ENCODE results near the gene ARHGAP26.

GRCh38 chr5:142745268-142745667, 24.9 kb upstream of the ARHGAP26 start:
- TF ChIP-seq POLR2AphosphoS5 (IDR thresholded peaks at IDR 0.05; ENCODE audit: low read depth, low read length) (no peak), SIN3A (IDR thresholded peaks at IDR 0.05; ENCODE audit: borderline replicate concordance, insufficient read depth, low read length) (no peak), TAF1 (IDR thresholded peaks at IDR 0.05; ENCODE audit: borderline replicate concordance, insufficient read depth, low read length) (no peak)
- TF ChIP-seq, protein P1, sequence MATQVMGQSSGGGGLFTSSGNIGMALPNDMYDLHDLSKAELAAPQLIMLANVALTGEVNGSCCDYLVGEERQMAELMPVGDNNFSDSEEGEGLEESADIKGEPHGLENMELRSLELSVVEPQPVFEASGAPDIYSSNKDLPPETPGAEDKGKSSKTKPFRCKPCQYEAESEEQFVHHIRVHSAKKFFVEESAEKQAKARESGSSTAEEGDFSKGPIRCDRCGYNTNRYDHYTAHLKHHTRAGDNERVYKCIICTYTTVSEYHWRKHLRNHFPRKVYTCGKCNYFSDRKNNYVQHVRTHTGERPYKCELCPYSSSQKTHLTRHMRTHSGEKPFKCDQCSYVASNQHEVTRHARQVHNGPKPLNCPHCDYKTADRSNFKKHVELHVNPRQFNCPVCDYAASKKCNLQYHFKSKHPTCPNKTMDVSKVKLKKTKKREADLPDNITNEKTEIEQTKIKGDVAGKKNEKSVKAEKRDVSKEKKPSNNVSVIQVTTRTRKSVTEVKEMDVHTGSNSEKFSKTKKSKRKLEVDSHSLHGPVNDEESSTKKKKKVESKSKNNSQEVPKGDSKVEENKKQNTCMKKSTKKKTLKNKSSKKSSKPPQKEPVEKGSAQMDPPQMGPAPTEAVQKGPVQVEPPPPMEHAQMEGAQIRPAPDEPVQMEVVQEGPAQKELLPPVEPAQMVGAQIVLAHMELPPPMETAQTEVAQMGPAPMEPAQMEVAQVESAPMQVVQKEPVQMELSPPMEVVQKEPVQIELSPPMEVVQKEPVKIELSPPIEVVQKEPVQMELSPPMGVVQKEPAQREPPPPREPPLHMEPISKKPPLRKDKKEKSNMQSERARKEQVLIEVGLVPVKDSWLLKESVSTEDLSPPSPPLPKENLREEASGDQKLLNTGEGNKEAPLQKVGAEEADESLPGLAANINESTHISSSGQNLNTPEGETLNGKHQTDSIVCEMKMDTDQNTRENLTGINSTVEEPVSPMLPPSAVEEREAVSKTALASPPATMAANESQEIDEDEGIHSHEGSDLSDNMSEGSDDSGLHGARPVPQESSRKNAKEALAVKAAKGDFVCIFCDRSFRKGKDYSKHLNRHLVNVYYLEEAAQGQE (IDR thresholded peaks at IDR 0.05; ENCODE audit: insufficient read depth in 1 of 2, low read depth in 2 of 2, low read length in 2 of 2), result no peak

Data from PFSK-1 (cell line).